Body of pancreas (tissue), 4 donors: ENCODE results near the gene SNX18. TPM values are rescaled to one million over a fixed set of nuclear protein-coding genes. Genes with fewer than 3 reads are reported as not detected.
A peak's percentile ranks its signal among the peaks of the same experiment; 100 is the strongest.

Experiments used
- ATAC-seq: fragments of 150-250 bp; one replicate; pipeline ENCODE4 v1.9.1; 2016
- DNase-seq, 4 donors: peaks; one replicate each; pipeline ENCODE4 v3.0.0-alpha.2; 2019
- H3K27ac ChIP-seq, 4 donors: fragments of 200-600 bp; sonication (generic); 1 replicate in 3 of 4; 2 replicates in 1 of 4; pipeline versions ENCODE4 v1.5.1 to v1.6.1; 2016 to 2019; ENCODE audit warnings: mild to moderate bottlenecking in 1 of 4, mixed read lengths in 1 of 4, moderate library complexity in 1 of 4
- H3K27me3 ChIP-seq, 2 donors: fragments of 200-600 bp; sonication (generic); one replicate each; pipeline ENCODE4 v1.6.0; 2016; ENCODE audit warnings: mild to moderate bottlenecking in 1 of 2
- H3K36me3 ChIP-seq, 2 donors: fragments of 200-600 bp; sonication (generic); replicated peaks in 1 of 2; 2 replicates each; pipeline ENCODE4 v1.5.1; 2016; ENCODE audit warnings: low read depth in 2 of 2; ENCODE audit not compliant: insufficient read depth in 1 of 2
- H3K4me1 ChIP-seq: fragments of 200-600 bp; sonication (generic); one replicate; pipeline ENCODE4 v1.6.0; 2016
- H3K4me3 ChIP-seq, 2 donors: fragments of 200-600 bp; sonication (generic); 1 replicate in 1 of 2; 2 replicates in 1 of 2; pipeline ENCODE4 v1.5.1; 2016 to 2019
- H3K9me3 ChIP-seq, 3 donors: fragments of 200-600 bp; sonication (generic); 1 replicate in 2 of 3; 2 replicates in 1 of 3; pipeline ENCODE4 v1.5.1; 2016
- POLR2A ChIP-seq, 3 donors: fragments of 450-650 bp; IDR thresholded peaks; one replicate each; pipeline ENCODE4 v1.6.1; 2016; ENCODE audit warnings: antibody characterized with exemption in 3 of 3, mild to moderate bottlenecking in 2 of 3
- WGBS, 2 donors: methylation state at CpG; one replicate each; pipeline ENCODE4 v1.1.5; 2017; 5-methylcytosine and 5-hydroxymethylcytosine counted together
- intact Hi-C: fragments of 100-400 bp; cut with DNase I; formaldehyde crosslinking; loops from one replicate; pipeline ENCODE4 v1.15.1; 2023
- total RNA-seq, 2 donors: library from RNA; depleted of rRNA; stranded (reverse); fragments of >200 nt; gene quantifications; one replicate each; pipeline ENCODE4 v1.1.0, GENCODE V29; 2016
- TF ChIP-seq, protein P1 (sequence below), 7 experiments: fragments of 450-650 bp in 4 of 7; fragments of 200-600 bp in 3 of 7; sonication (generic) in 3 of 7; IDR thresholded peaks; one replicate each; pipeline ENCODE4 v1.5.1; 2016 to 2019; ENCODE audit warnings: antibody characterized with exemption in 7 of 7

The SNX18 gene
- total RNA-seq, 2 donors from 2014 or later, result 22.4 to 24.4 TPM

DNA sequence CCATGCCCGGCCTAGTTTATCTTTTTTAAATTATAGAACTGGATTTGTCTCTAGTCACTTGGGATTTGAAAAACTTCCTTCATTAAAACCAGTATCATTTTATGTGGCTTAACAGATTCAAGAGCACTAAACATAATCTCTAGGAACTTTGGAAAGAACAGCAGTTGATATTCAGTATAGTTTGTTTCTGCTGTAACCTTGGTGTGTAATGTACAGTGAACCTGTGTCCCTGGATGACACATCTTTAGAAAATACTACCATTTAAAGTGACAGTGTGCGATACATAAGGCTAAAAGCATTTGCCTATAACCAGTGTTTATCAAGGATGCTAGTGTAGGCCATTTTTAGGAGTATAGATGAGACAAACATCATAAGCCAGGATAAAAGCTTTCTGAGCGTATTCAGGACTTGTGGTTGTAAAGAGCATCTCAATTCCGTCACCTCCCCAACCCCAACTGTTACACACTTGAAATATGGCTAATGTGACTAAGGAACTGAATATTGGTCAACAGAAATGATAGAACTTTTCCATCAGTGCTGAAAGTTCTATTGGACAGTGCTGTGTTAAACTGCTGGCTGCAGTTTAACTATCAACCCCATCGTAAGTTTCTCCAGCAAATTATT is 4.4 kb downstream of the SNX18 start:
- ATAC-seq, result no peak
- H3K27ac ChIP-seq, result no peak overlapping the region
- no peaks in the 10 kb centered on the region for H3K36me3 ChIP-seq
- no peaks in the 10 kb centered on the region for H3K27me3 ChIP-seq
- H3K4me1 ChIP-seq, result peaks cover 81% of the 10 kb centered on the region
- no peaks in the 10 kb centered on the region for H3K9me3 ChIP-seq
- no peak for TF ChIP-seq POLR2A (IDR thresholded peaks at IDR 0.05)
- TF ChIP-seq, protein P1, sequence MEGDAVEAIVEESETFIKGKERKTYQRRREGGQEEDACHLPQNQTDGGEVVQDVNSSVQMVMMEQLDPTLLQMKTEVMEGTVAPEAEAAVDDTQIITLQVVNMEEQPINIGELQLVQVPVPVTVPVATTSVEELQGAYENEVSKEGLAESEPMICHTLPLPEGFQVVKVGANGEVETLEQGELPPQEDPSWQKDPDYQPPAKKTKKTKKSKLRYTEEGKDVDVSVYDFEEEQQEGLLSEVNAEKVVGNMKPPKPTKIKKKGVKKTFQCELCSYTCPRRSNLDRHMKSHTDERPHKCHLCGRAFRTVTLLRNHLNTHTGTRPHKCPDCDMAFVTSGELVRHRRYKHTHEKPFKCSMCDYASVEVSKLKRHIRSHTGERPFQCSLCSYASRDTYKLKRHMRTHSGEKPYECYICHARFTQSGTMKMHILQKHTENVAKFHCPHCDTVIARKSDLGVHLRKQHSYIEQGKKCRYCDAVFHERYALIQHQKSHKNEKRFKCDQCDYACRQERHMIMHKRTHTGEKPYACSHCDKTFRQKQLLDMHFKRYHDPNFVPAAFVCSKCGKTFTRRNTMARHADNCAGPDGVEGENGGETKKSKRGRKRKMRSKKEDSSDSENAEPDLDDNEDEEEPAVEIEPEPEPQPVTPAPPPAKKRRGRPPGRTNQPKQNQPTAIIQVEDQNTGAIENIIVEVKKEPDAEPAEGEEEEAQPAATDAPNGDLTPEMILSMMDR (IDR thresholded peaks at IDR 0.05), result no peak
- no peak for DNase-seq
- no peak overlapping the region for H3K4me3 ChIP-seq
- intact Hi-C loops, result no loop called here
- WGBS, 2 donors, result 83 to 84% methylated on average over 5 of the region's 5 CpGs

DNA sequence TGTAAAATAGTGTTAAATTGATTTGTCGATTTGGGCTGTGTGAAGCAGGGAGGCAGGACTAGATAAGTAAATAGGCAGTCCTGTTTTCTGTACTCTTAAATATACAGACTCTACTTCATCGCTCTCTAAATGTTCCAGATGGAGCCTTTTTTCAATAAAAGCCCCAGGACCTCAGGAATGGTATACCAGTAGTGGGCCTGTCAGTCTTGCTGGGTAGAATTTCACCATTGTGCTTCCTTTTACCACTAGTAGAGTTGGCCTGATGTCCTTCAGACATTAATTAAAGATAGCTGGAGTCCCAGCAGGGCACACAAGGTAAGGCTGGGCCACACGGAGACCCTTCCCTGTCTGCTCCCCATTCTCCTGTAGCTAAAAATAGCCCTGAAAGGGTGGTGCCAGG is 6.0 kb downstream of the SNX18 start:
- DNase-seq (no peak), ATAC-seq (no peak)
- H3K27ac ChIP-seq, result peak overlapping the region; percentile 40 to 78 (median 66)
- intact Hi-C loops, result no loop called here
- TF ChIP-seq POLR2A (IDR thresholded peaks at IDR 0.05), result no peak
- TF ChIP-seq, protein P1 (IDR thresholded peaks at IDR 0.05), result no peak
- H3K36me3 ChIP-seq, result no peaks in the 10 kb centered on the region
- WGBS, 2 donors, result 21 to 26% methylated on average over 3 of the region's 3 CpGs
- peaks cover 87% of the 10 kb centered on the region for H3K4me1 ChIP-seq
- no peak overlapping the region for H3K4me3 ChIP-seq
- no peaks in the 10 kb centered on the region for H3K27me3 ChIP-seq
- no peaks in the 10 kb centered on the region for H3K9me3 ChIP-seq

DNA sequence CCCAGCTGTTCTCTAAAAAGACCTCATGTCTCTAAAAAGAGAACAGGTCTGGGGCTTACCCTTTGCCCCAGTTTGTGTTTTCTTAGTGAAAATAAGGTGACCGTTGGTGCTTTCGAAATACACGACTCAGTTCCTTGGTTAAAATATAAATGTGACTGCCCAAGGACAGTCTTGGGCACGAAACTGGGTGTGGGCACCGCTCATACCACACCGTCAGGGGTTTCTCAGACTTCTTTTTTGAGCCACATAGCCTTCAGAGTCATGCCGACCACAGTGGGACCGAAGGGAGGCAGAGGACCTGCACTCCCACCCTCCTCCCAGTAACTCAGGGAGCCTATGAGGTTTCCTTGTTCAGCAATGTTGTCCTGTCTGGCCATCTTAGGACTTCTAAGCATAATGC is 6.5 kb downstream of the SNX18 start:
- 17 to 19% methylated on average over 8 of the region's 8 CpGs for WGBS, 2 donors
- TF ChIP-seq POLR2A (IDR thresholded peaks at IDR 0.05), result no peak
- TF ChIP-seq, protein P1 (IDR thresholded peaks at IDR 0.05), result no peak
- H3K4me3 ChIP-seq, result no peak overlapping the region
- ATAC-seq, result peak; percentile 21
- H3K27me3 ChIP-seq, result no peaks in the 10 kb centered on the region
- no peaks in the 10 kb centered on the region for H3K9me3 ChIP-seq
- H3K27ac ChIP-seq, result peak overlapping the region; percentile 40 to 78 (median 66)
- DNase-seq, result peak in 1 of 4 donors; percentile 25
- intact Hi-C loops, result no loop called here
- no peaks in the 10 kb centered on the region for H3K36me3 ChIP-seq
- H3K4me1 ChIP-seq, result peaks cover 86% of the 10 kb centered on the region

DNA sequence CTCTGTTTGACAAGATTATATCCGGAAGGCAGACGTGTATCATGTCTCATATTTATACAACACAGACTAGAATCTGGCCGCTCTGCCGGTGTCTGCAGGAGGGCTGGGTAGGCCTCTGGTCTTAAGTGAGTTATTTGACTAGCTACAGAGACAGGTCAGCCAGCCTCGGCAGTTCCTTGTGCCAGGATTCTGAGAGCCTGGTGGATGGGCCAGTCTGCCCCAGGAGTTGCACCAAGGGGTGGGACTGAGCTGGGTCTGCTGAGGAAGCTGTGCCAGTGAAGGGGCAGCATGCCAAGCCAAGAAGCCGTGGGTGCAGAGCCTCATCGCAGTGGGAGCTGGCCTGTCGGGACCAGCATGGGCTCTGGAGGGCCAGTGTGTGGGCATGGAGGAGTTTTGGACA is 7.1 kb downstream of the SNX18 start:
- H3K4me3 ChIP-seq, result no peak overlapping the region
- 7 to 20% methylated on average over 8 of the region's 8 CpGs for WGBS, 2 donors
- no peaks in the 10 kb centered on the region for H3K27me3 ChIP-seq
- no peak for TF ChIP-seq POLR2A (IDR thresholded peaks at IDR 0.05)
- TF ChIP-seq, protein P1 (IDR thresholded peaks at IDR 0.05), result no peak
- no peaks in the 10 kb centered on the region for H3K9me3 ChIP-seq
- peak overlapping the region; percentile 25 to 78 (median 66) for H3K27ac ChIP-seq
- ATAC-seq, result peak; percentile 31
- DNase-seq, result peak; percentile 45 to 64 (median 52)
- no peaks in the 10 kb centered on the region for H3K36me3 ChIP-seq
- H3K4me1 ChIP-seq, result peaks cover 87% of the 10 kb centered on the region
- intact Hi-C loops, result no loop called here

DNA sequence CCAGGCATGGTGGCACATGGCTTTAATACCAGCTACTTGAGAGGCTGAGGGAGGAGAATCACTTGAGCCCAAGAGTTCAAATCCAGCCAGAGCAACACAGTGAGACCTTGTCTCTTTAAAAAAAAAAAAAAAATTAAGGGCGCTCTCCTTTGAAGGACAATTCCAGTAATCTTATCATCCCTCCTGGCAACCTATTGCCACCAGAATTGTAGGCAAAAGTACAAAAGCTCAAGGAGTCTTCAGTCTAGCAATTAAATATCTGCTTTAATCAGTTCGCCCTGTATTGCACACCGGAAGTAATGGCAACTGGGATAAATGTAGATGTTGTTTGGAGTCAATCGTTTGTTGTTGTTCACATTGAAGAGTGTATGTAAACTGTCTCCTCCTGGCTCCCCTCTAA is 7.7 kb downstream of the SNX18 start:
- no peak for ATAC-seq
- peaks cover 90% of the 10 kb centered on the region for H3K4me1 ChIP-seq
- H3K4me3 ChIP-seq, result no peak overlapping the region
- WGBS, 2 donors, result 32% methylated on average over 4 of the region's 4 CpGs
- H3K9me3 ChIP-seq, result no peaks in the 10 kb centered on the region
- TF ChIP-seq, protein P1 (IDR thresholded peaks at IDR 0.05), result no peak
- no peak for TF ChIP-seq POLR2A (IDR thresholded peaks at IDR 0.05)
- H3K27me3 ChIP-seq, result no peaks in the 10 kb centered on the region
- no peak for DNase-seq
- peak overlapping the region in 3 of 4 donors; percentile 66 to 78 (median 66) for H3K27ac ChIP-seq
- intact Hi-C loops, result no loop called here
- H3K36me3 ChIP-seq, result no peaks in the 10 kb centered on the region
